Neural cell (in vitro differentiated cells): Measurements from ENCODE around the gene TEX28. TPM values are rescaled to one million over a fixed set of nuclear protein-coding genes. Genes with fewer than 3 reads are reported as not detected.

Experiments
- H2AFZ ChIP-seq: fragments of 200-600, 300-800 bp; sonication (generic), shearing (Covaris generic); 2 replicates; pipeline ENCODE4 v1.6.0; 2014; ENCODE audit warnings: low read depth, mild to moderate bottlenecking, antibody characterized with exemption, low read length, moderate library complexity
- H3F3A ChIP-seq: fragments of 200-600 bp; shearing (Covaris generic); 2 replicates; pipeline ENCODE4 v1.6.1; 2016; ENCODE audit warnings: mild to moderate bottlenecking, moderate library complexity, mixed read lengths, antibody characterized with exemption, low read length; ENCODE audit not compliant: insufficient read depth, poor library complexity, severe bottlenecking
- H3K27ac ChIP-seq: fragments of 200-600, 300-800 bp; sonication (generic), shearing (Covaris generic); 2 replicates; pipeline ENCODE4 v1.5.1; 2014; ENCODE audit warnings: mild to moderate bottlenecking, low read length, moderate library complexity
- H3K27me3 ChIP-seq: fragments of 300-800, 200-600 bp; sonication (generic), shearing (Covaris generic); 2 replicates; pipeline ENCODE4 v1.6.0; 2014; ENCODE audit warnings: mild to moderate bottlenecking, low read depth, low read length, moderate library complexity; ENCODE audit not compliant: insufficient read depth
- H3K36me3 ChIP-seq: fragments of 300-800, 200-600 bp; sonication (generic), shearing (Covaris generic); 2 replicates; pipeline ENCODE4 v1.5.1; 2014; ENCODE audit warnings: mild to moderate bottlenecking, antibody characterized with exemption, low read length, moderate library complexity; ENCODE audit not compliant: insufficient read depth
- H3K4me2 ChIP-seq: fragments of 300-800, 200-600 bp; sonication (generic), shearing (Covaris generic); 2 replicates; pipeline ENCODE4 v1.6.0; 2014; ENCODE audit warnings: mild to moderate bottlenecking, low read length
- H3K4me3 ChIP-seq: fragments of 300-800, 200-600 bp; sonication (generic), shearing (Covaris generic); 2 replicates; pipeline ENCODE4 v1.5.1; 2014; ENCODE audit warnings: mild to moderate bottlenecking, low read length, moderate library complexity
- H3K79me2 ChIP-seq: fragments of 200-600 bp; shearing (Covaris generic); replicated peaks from 2 replicates; pipeline ENCODE4 v1.6.0; 2014; ENCODE audit warnings: mild to moderate bottlenecking, low read length, moderate library complexity; ENCODE audit not compliant: insufficient read depth
- H3K9ac ChIP-seq: fragments of 300-800, 200-600 bp; sonication (generic), shearing (Covaris generic); 2 replicates; pipeline ENCODE4 v1.6.1; 2016; ENCODE audit warnings: mild to moderate bottlenecking, low read length, mixed read lengths
- H3K9me2 ChIP-seq: fragments of 200-600 bp; shearing (Covaris generic); 2 replicates; pipeline ENCODE4 v1.6.1; 2016; ENCODE audit warnings: mild to moderate bottlenecking, low read length, mixed read lengths; ENCODE audit not compliant: insufficient read depth
- H3K9me3 ChIP-seq: fragments of 200-600, 300-800 bp; sonication (generic), shearing (Covaris generic); 2 replicates; pipeline ENCODE4 v1.6.1; 2016; ENCODE audit warnings: mild to moderate bottlenecking, mixed run types, low read length, moderate library complexity, mixed read lengths
- H4K20me1 ChIP-seq: fragments of 200-600 bp; shearing (Covaris generic); 2 replicates; pipeline ENCODE4 v1.6.1; 2016; ENCODE audit warnings: mild to moderate bottlenecking, mixed run types; ENCODE audit not compliant: insufficient read depth
- EP300 ChIP-seq: fragments of 450-650 bp; conservative IDR thresholded peaks from 2 replicates; pipeline ENCODE4 v1.6.1; 2014; ENCODE audit warnings: antibody characterized with exemption, mild to moderate bottlenecking, moderate library complexity; ENCODE audit not compliant: poor library complexity, severe bottlenecking
- EZH2 ChIP-seq: fragments of 200-600, 300-800 bp; shearing (Covaris generic), sonication (generic); IDR thresholded peaks from 2 replicates; pipeline ENCODE4 v1.6.1; 2014; ENCODE audit warnings: antibody characterized with exemption, low read length, borderline replicate concordance, mild to moderate bottlenecking; ENCODE audit not compliant: insufficient read depth, poor library complexity, severe bottlenecking
- MXI1 ChIP-seq: fragments of 450-650 bp; conservative IDR thresholded peaks from 2 replicates; pipeline ENCODE4 v1.6.1; 2014; ENCODE audit warnings: antibody characterized with exemption, mild to moderate bottlenecking; ENCODE audit not compliant: poor library complexity, severe bottlenecking
- POLR2AphosphoS5 ChIP-seq: IDR thresholded peaks from 2 replicates; pipeline ENCODE4 v1.6.1; 2012
- RAD21 ChIP-seq: fragments of 450-650 bp; conservative IDR thresholded peaks from 2 replicates; pipeline ENCODE4 v1.6.1; 2014; ENCODE audit warnings: antibody characterized with exemption, mild to moderate bottlenecking, moderate library complexity
- SMC3 ChIP-seq: fragments of 450-650 bp; conservative IDR thresholded peaks from 2 replicates; pipeline ENCODE4 v1.6.1; 2014; ENCODE audit warnings: antibody characterized with exemption, mild to moderate bottlenecking, moderate library complexity; ENCODE audit not compliant: poor library complexity
- TAF1 ChIP-seq: IDR thresholded peaks from 2 replicates; pipeline ENCODE4 v1.6.1; 2012; ENCODE audit warnings: low read depth
- polyA plus RNA-seq: library from polyadenylated mRNA; depleted of rRNA; stranded (reverse); fragments of >200 nt; gene quantifications from 2 replicates; pipeline ENCODE4 v1.2.3, GENCODE V29; 2014
- TF ChIP-seq, protein P1 (sequence below): IDR thresholded peaks from 2 replicates; pipeline ENCODE4 v1.6.1; 2012; ENCODE audit warnings: borderline replicate concordance
- TF ChIP-seq, protein P2 (sequence below): fragments of 450-650 bp; IDR thresholded peaks from 2 replicates; pipeline ENCODE4 v1.5.1; 2014; ENCODE audit warnings: antibody characterized with exemption, mild to moderate bottlenecking, moderate library complexity; ENCODE audit not compliant: poor library complexity, severe bottlenecking

Gene TEX28
- polyA plus RNA-seq, 1 donor from 2014 or later: not detected

DNA sequence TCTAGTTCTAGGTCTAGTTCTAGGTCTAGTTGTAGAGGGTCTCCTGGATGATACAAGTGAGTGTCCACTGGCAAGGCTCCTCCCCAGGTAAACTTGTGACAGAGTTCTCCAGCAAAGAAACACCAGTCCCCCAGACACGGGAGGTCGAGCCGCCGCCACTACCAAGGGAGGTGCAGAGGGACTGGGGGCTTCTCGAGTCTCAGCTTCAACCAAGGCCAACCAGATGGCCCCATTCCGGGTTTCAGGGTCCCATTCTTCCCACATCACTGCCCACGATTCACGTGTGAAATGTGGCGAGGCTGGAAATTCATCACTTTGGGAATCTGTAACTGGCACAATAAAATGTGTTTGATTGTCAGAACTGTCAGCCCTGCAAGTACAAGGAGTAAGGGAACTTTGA, 38.2 kb upstream of the TEX28 start:
- Histone ChIP-seq H3K79me2 (no peaks in the 10 kb centered on the region), H3K9me3 (no peaks in the 10 kb centered on the region), H3K4me3 (no peak overlapping the region), H3F3A (no peaks in the 10 kb centered on the region), H2AFZ (no peak overlapping the region), H3K9me2 (no peaks in the 10 kb centered on the region), H3K27me3 (no peaks in the 10 kb centered on the region), H3K4me2 (no peak overlapping the region), H3K36me3 (no peaks in the 10 kb centered on the region), H4K20me1 (no peaks in the 10 kb centered on the region), H3K27ac (no peak overlapping the region), H3K9ac (no peak overlapping the region)
- no peak for TF ChIP-seq POLR2AphosphoS5
- no peak for TF ChIP-seq MXI1
- no peak for TF ChIP-seq EP300
- TF ChIP-seq EZH2: no peak
- TF ChIP-seq SMC3: no peak
- no peak for TF ChIP-seq TAF1
- TF ChIP-seq, protein P1, sequence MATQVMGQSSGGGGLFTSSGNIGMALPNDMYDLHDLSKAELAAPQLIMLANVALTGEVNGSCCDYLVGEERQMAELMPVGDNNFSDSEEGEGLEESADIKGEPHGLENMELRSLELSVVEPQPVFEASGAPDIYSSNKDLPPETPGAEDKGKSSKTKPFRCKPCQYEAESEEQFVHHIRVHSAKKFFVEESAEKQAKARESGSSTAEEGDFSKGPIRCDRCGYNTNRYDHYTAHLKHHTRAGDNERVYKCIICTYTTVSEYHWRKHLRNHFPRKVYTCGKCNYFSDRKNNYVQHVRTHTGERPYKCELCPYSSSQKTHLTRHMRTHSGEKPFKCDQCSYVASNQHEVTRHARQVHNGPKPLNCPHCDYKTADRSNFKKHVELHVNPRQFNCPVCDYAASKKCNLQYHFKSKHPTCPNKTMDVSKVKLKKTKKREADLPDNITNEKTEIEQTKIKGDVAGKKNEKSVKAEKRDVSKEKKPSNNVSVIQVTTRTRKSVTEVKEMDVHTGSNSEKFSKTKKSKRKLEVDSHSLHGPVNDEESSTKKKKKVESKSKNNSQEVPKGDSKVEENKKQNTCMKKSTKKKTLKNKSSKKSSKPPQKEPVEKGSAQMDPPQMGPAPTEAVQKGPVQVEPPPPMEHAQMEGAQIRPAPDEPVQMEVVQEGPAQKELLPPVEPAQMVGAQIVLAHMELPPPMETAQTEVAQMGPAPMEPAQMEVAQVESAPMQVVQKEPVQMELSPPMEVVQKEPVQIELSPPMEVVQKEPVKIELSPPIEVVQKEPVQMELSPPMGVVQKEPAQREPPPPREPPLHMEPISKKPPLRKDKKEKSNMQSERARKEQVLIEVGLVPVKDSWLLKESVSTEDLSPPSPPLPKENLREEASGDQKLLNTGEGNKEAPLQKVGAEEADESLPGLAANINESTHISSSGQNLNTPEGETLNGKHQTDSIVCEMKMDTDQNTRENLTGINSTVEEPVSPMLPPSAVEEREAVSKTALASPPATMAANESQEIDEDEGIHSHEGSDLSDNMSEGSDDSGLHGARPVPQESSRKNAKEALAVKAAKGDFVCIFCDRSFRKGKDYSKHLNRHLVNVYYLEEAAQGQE: no peak
- TF ChIP-seq RAD21: no peak
- TF ChIP-seq, protein P2, sequence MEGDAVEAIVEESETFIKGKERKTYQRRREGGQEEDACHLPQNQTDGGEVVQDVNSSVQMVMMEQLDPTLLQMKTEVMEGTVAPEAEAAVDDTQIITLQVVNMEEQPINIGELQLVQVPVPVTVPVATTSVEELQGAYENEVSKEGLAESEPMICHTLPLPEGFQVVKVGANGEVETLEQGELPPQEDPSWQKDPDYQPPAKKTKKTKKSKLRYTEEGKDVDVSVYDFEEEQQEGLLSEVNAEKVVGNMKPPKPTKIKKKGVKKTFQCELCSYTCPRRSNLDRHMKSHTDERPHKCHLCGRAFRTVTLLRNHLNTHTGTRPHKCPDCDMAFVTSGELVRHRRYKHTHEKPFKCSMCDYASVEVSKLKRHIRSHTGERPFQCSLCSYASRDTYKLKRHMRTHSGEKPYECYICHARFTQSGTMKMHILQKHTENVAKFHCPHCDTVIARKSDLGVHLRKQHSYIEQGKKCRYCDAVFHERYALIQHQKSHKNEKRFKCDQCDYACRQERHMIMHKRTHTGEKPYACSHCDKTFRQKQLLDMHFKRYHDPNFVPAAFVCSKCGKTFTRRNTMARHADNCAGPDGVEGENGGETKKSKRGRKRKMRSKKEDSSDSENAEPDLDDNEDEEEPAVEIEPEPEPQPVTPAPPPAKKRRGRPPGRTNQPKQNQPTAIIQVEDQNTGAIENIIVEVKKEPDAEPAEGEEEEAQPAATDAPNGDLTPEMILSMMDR: no peak

DNA sequence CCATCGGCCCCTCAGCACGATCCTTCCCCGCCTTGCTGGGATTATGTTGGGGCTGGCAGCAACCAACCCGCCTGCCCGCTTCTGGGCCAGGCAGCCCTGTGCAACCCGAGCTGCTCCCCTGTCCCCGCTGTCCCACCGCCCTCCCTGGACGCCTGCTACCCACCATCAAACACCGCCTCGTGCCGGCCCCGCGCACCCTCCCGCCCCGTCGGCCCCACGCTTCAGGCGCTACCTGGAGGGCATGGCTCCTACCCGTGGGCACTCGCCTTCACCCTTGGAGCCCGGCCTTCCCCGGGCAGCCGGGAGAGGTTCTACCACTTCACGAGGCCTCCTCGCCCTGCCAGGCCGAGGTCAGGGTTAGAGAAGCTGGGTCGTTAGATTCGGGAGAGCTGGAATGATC, 37.6 kb upstream of the TEX28 start:
- H3K9me3 ChIP-seq: no peaks in the 10 kb centered on the region
- no peaks in the 10 kb centered on the region for H3K36me3 ChIP-seq
- H3K27me3 ChIP-seq: no peaks in the 10 kb centered on the region
- H4K20me1 ChIP-seq: no peaks in the 10 kb centered on the region
- H3F3A ChIP-seq: no peaks in the 10 kb centered on the region
- no peak overlapping the region for H3K4me2 ChIP-seq
- H2AFZ ChIP-seq: no peak overlapping the region
- TF ChIP-seq POLR2AphosphoS5 (no peak), SMC3 (no peak), EZH2 (no peak), TAF1 (no peak), EP300 (no peak), MXI1 (no peak), RAD21 (no peak)
- TF ChIP-seq, protein P2: no peak
- TF ChIP-seq, protein P1: no peak
- no peaks in the 10 kb centered on the region for H3K9me2 ChIP-seq
- H3K4me3 ChIP-seq: no peak overlapping the region
- no peak overlapping the region for H3K9ac ChIP-seq
- no peak overlapping the region for H3K27ac ChIP-seq
- no peaks in the 10 kb centered on the region for H3K79me2 ChIP-seq
